HepG2 (cell line): Measurements from ENCODE around the gene PTMA. TPM values are rescaled to one million over a fixed set of nuclear protein-coding genes. Genes with fewer than 3 reads are reported as not detected.
A peak's percentile ranks its signal among the peaks of the same experiment; 100 is the strongest.

Experiments
- CREB1 ChIP-seq, 2 experiments: fragments of 450-650 bp in 1 of 2; IDR thresholded peaks; 2 replicates each; pipeline ENCODE4 v1.6.1; 2016 to 2017; ENCODE audit warnings: control low read depth in 1 of 2, mild to moderate bottlenecking in 1 of 2, missing compliant biosample characterization in 1 of 2, missing genetic modification characterization in 1 of 2
- DZIP1 ChIP-seq: sonication (generic); formaldehyde crosslinking; IDR thresholded peaks from 2 replicates; pipeline ENCODE4 v1.5.0; 2020; ENCODE audit warnings: mild to moderate bottlenecking, missing genetic modification reagents
- IRF2 ChIP-seq: IDR thresholded peaks from 2 replicates; pipeline ENCODE4 v1.6.1; 2018; ENCODE audit warnings: missing genetic modification reagents, missing compliant biosample characterization
- KDM2A ChIP-seq: sonication (generic); formaldehyde crosslinking; IDR thresholded peaks from 2 replicates; pipeline ENCODE4 v1.4.0; 2020; ENCODE audit warnings: low read depth, missing genetic modification reagents, borderline replicate concordance
- MAFF ChIP-seq: IDR thresholded peaks from 2 replicates; pipeline ENCODE4 v1.6.1; 2011; ENCODE audit warnings: low read depth, low read length, improper control_type of control experiment
- MIER2 ChIP-seq: IDR thresholded peaks from 2 replicates; pipeline ENCODE4 v1.6.1; 2016; ENCODE audit warnings: missing biosample characterization, missing genetic modification reagents
- NFIC ChIP-seq: IDR thresholded peaks from 2 replicates; pipeline ENCODE4 v1.6.1; 2012; ENCODE audit warnings: mild to moderate bottlenecking, low read length, inconsistent platforms
- NR1H2 ChIP-seq: sonication (generic); formaldehyde crosslinking; IDR thresholded peaks from 2 replicates; pipeline ENCODE4 v1.8.1; 2022; ENCODE audit warnings: low read depth, missing genetic modification reagents, borderline replicate concordance
- NRL ChIP-seq: sonication (generic); formaldehyde crosslinking; IDR thresholded peaks from 2 replicates; pipeline ENCODE4 v1.5.0; 2020; ENCODE audit warnings: missing genetic modification reagents, mild to moderate bottlenecking, moderate library complexity, borderline replicate concordance
- TEF ChIP-seq: sonication (generic); formaldehyde crosslinking; IDR thresholded peaks from 2 replicates; pipeline ENCODE4 v1.5.0; 2020; ENCODE audit warnings: missing genetic modification reagents
- TFAP4 ChIP-seq: sonication (generic); IDR thresholded peaks from 2 replicates; pipeline ENCODE4 v1.6.1; 2016; ENCODE audit warnings: low read depth, borderline replicate concordance
- XBP1 ChIP-seq: sonication (generic); formaldehyde crosslinking; IDR thresholded peaks from 2 replicates; pipeline ENCODE4 v1.5.0; 2020; ENCODE audit warnings: missing genetic modification reagents
- ZFY ChIP-seq: sonication (generic); formaldehyde crosslinking; IDR thresholded peaks from 2 replicates; pipeline ENCODE4 v1.4.0; 2020; ENCODE audit warnings: missing genetic modification reagents
- ZMAT5 ChIP-seq: sonication (generic); formaldehyde crosslinking; IDR thresholded peaks from 2 replicates; pipeline ENCODE4 v1.5.0; 2020; ENCODE audit warnings: mild to moderate bottlenecking, low read depth, missing genetic modification reagents, borderline replicate concordance
- ZNF275 ChIP-seq: sonication (generic); formaldehyde crosslinking; IDR thresholded peaks from 2 replicates; pipeline ENCODE4 v1.8.0; 2022; ENCODE audit warnings: missing genetic modification reagents, mild to moderate bottlenecking, inconsistent platforms, borderline replicate concordance
- ZNF335 ChIP-seq: sonication (generic); formaldehyde crosslinking; IDR thresholded peaks from 2 replicates; pipeline ENCODE4 v1.4.0; 2020; ENCODE audit warnings: missing genetic modification reagents
- ZNF75D ChIP-seq: sonication (generic); formaldehyde crosslinking; IDR thresholded peaks from 2 replicates; pipeline ENCODE4 v1.8.1; 2023; ENCODE audit warnings: missing genetic modification reagents, mild to moderate bottlenecking, borderline replicate concordance
- ZNF780A ChIP-seq: sonication (generic); formaldehyde crosslinking; IDR thresholded peaks from 2 replicates; pipeline ENCODE4 v1.8.0; 2022; ENCODE audit warnings: mild to moderate bottlenecking, missing genetic modification reagents, moderate library complexity
- ZNF790 ChIP-seq: sonication (generic); formaldehyde crosslinking; IDR thresholded peaks from 2 replicates; pipeline ENCODE4 v1.8.0; 2022; ENCODE audit warnings: missing genetic modification reagents, mild to moderate bottlenecking, borderline replicate concordance
- ZNF841 ChIP-seq: sonication (generic); formaldehyde crosslinking; IDR thresholded peaks from 2 replicates; pipeline ENCODE4 v1.8.1; 2023; ENCODE audit warnings: missing genetic modification reagents, borderline replicate concordance
- ZZZ3 ChIP-seq: sonication (generic); formaldehyde crosslinking; IDR thresholded peaks from 2 replicates; pipeline ENCODE4 v1.4.0; 2020; ENCODE audit warnings: missing genetic modification reagents, mild to moderate bottlenecking, borderline replicate concordance
- polyA plus RNA-seq, 8 experiments: library from polyadenylated mRNA; depleted of rRNA in 3 of 8; stranded (reverse) in 7 of 8; unstranded in 1 of 8; fragments of >200 nt; fragmentation: Illumina TruSeq in 4 of 8; extraction: Trizol in 4 of 8; gene quantifications; 2 replicates each; pipeline versions ENCODE4 v1.2.1 to v1.2.3, GENCODE V29; 2011 to 2016; ENCODE audit warnings: low read depth in 4 of 8, missing spikeins in 1 of 8, mixed read lengths in 1 of 8; ENCODE audit not compliant: insufficient read depth in 1 of 8
- total RNA-seq, 5 experiments: library from RNA; depleted of rRNA; stranded (reverse); fragments of >200 nt; fragmentation: Illumina TruSeq; extraction: Trizol; gene quantifications; 2 replicates each; pipeline ENCODE4 v1.2.3, GENCODE V29; 2016; ENCODE audit warnings: low read depth in 1 of 5

PTMA gene
- total and polyA plus RNA-seq, 2 of the 13 experiments (the other 11 are each of a cell fraction or from before 2014, with no cell fraction given), result 190 to 1,086 TPM

- no peak; the same call in 1 of the 2 replicates for TF ChIP-seq KDM2A (CRISPR knock-in tag)
- no peak for TF ChIP-seq ZNF335
- no peak; the same call in 1 of the 2 replicates for TF ChIP-seq DZIP1 (CRISPR knock-in tag)
- TF ChIP-seq ZNF780A, result no peak; the same call in 1 of the 2 replicates
- no peak for TF ChIP-seq XBP1
- no peak for TF ChIP-seq TEF (CRISPR knock-in tag)
- 0 out of 2 replicates have a peak, but pooled peaks have one; percentile 60 for TF ChIP-seq ZNF275 (CRISPR knock-in tag)
- no peak for TF ChIP-seq MAFF
- 0 out of 2 replicates have a peak, but pooled peaks have one; percentile 81 for TF ChIP-seq ZNF75D (CRISPR knock-in tag)
- no peak for TF ChIP-seq ZMAT5 (CRISPR knock-in tag)
- peak; percentile 76; the same call in 1 of the 2 replicates for TF ChIP-seq ZNF841 (CRISPR knock-in tag)
- TF ChIP-seq TFAP4, result no peak
- TF ChIP-seq ZZZ3, result no peak
- TF ChIP-seq IRF2 (CRISPR knock-in tag), result no peak
- no peak for TF ChIP-seq CREB1 (IDR thresholded peaks at IDR 0.05)
- TF ChIP-seq CREB1 (CRISPR knock-in tag; IDR thresholded peaks at IDR 0.05), result no peak
- no peak; the same call in 1 of the 2 replicates for TF ChIP-seq ZFY (CRISPR knock-in tag)
- TF ChIP-seq MIER2, result no peak
- TF ChIP-seq ZNF790 (CRISPR knock-in tag), result no peak
- TF ChIP-seq NFIC, result no peak
- no peak for TF ChIP-seq NR1H2 (CRISPR knock-in tag)
- peak; percentile 23; the same call in 1 of the 2 replicates for TF ChIP-seq NRL
Measured at GRCh38 chr2:231708773-231709635, 679 bp downstream of the PTMA start (continued).
